ENCODE measurements around the gene DIAPH2. TPM values are rescaled to one million over a fixed set of nuclear protein-coding genes. Genes with fewer than 3 reads are reported as not detected.

Gene DIAPH2
- total RNA-seq, 1 donor from 2014 or later = 20.5 TPM

- H3K27ac Mint-ChIP-seq = no peak overlapping the region
- CTCF ChIA-PET = no interaction called here
- ATAC-seq (ENCODE audit: low read depth) = no peak
- H3K36me3 Mint-ChIP-seq (ENCODE audit: low read depth) = peaks cover 5% of the 10 kb centered on the region
- DNase-seq = no peak
- H3K27me3 Mint-ChIP-seq = no peaks in the 10 kb centered on the region
- no peaks in the 10 kb centered on the region for H3K4me1 Mint-ChIP-seq
- no peak for TF ChIP-seq CTCF (IDR thresholded peaks at IDR 0.05)
- intact Hi-C loops (cut with micrococcal nuclease) = no loop called here
- no peaks in the 10 kb centered on the region for H3K9me3 Mint-ChIP-seq
- POLR2A ChIA-PET = no interaction called here
- no peak overlapping the region for H3K4me3 Mint-ChIP-seq
These were observed 567.5 kb downstream of the DIAPH2 start for GRCh38 chrX:97252111-97252510.

- DNase-seq (no peak), ATAC-seq (ENCODE audit: low read depth) (no peak)
- no peak for TF ChIP-seq CTCF (IDR thresholded peaks at IDR 0.05)
- Mint-ChIP-seq H3K4me1 (no peaks in the 10 kb centered on the region), H3K27me3 (no peaks in the 10 kb centered on the region), H3K4me3 (no peak overlapping the region), H3K27ac (no peak overlapping the region), H3K9me3 (no peaks in the 10 kb centered on the region), H3K36me3 (ENCODE audit: low read depth) (peaks cover 5% of the 10 kb centered on the region)
- ChIA-PET CTCF (no interaction called here), POLR2A (no interaction called here)
- intact Hi-C loops (cut with micrococcal nuclease) = no loop called here
These were observed 576.0 kb downstream of the DIAPH2 start for GRCh38 chrX:97260679-97261078.

- CTCF ChIA-PET = no interaction called here
- no peak for ATAC-seq (ENCODE audit: low read depth)
- TF ChIP-seq CTCF (IDR thresholded peaks at IDR 0.05) = no peak
- no peaks in the 10 kb centered on the region for H3K9me3 Mint-ChIP-seq
- H3K4me1 Mint-ChIP-seq = no peaks in the 10 kb centered on the region
- H3K36me3 Mint-ChIP-seq (ENCODE audit: low read depth) = no peaks in the 10 kb centered on the region
- no peaks in the 10 kb centered on the region for H3K27me3 Mint-ChIP-seq
- no peak overlapping the region for H3K27ac Mint-ChIP-seq
- no peak for DNase-seq
- H3K4me3 Mint-ChIP-seq = no peak overlapping the region
- POLR2A ChIA-PET = no interaction called here
- intact Hi-C loops (cut with micrococcal nuclease) = no loop called here
These were observed 581.9 kb downstream of the DIAPH2 start for GRCh38 chrX:97266406-97267121.

- intact Hi-C loops (cut with micrococcal nuclease) = no loop called here
- no peak for ATAC-seq (ENCODE audit: low read depth)
- no peak for TF ChIP-seq CTCF (IDR thresholded peaks at IDR 0.05)
- no peaks in the 10 kb centered on the region for H3K9me3 Mint-ChIP-seq
- no peaks in the 10 kb centered on the region for H3K4me1 Mint-ChIP-seq
- CTCF ChIA-PET = no interaction called here
- no peak overlapping the region for H3K27ac Mint-ChIP-seq
- H3K36me3 Mint-ChIP-seq (ENCODE audit: low read depth) = no peaks in the 10 kb centered on the region
- no peaks in the 10 kb centered on the region for H3K27me3 Mint-ChIP-seq
- no peak for DNase-seq
- H3K4me3 Mint-ChIP-seq = no peak overlapping the region
- POLR2A ChIA-PET = no interaction called here
These were observed 582.9 kb downstream of the DIAPH2 start for GRCh38 chrX:97267396-97268181.

DNA sequence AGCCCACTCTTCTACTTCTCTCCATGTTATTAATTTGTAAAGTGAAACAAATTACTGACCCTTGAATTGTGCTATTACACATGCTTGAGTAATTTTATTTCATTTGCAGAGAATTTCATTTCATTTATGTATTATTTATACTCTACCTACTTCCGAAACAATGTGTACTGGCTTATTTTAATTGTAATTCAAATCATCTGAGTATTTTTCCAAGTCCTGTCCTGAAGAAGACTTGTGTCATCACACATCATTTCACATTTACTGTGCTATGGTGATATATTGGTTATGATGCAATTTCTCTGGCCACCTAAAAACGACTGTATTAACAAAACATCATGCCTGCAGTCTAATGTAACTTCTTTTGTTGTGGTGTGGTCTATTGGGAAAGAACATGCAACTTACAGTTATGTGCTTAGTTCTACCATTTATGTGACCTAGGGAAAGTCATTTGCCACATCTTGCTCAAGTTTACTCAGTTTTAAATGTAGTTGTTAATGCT is 583.6 kb downstream of the DIAPH2 start:
- Mint-ChIP-seq H3K4me3 (no peak overlapping the region), H3K9me3 (no peaks in the 10 kb centered on the region), H3K36me3 (ENCODE audit: low read depth) (no peaks in the 10 kb centered on the region), H3K27me3 (no peaks in the 10 kb centered on the region), H3K4me1 (no peaks in the 10 kb centered on the region), H3K27ac (no peak overlapping the region)
- DNase-seq = no peak
- ChIA-PET CTCF (no interaction called here), POLR2A (no interaction called here)
- ATAC-seq (ENCODE audit: low read depth) = no peak
- TF ChIP-seq CTCF (IDR thresholded peaks at IDR 0.05) = no peak
- intact Hi-C loops (cut with micrococcal nuclease) = no loop called here

Measured in activated B cell treated with CpG ODN at 0.5 μM for 24 hours (primary cell).